Thoracic aorta (tissue), 2 donors: Measurements from ENCODE around the gene PTCD1. TPM values are rescaled to one million over a fixed set of nuclear protein-coding genes. Genes with fewer than 3 reads are reported as not detected.

Experiments used
- ATAC-seq: fragments of 150-250 bp; one replicate; pipeline ENCODE4 v1.8.0; 2017; ENCODE audit warnings: low read depth; ENCODE audit not compliant: insufficient number of reproducible peaks, low FRiP score
- DNase-seq: peaks from one replicate; pipeline ENCODE4 v3.0.0-alpha.2; 2020; ENCODE audit warnings: low spot score
- H3K27ac ChIP-seq, 2 donors: fragments of 200-600 bp; sonication (generic); 1 replicate in 1 of 2; 2 replicates in 1 of 2; pipeline ENCODE4 v1.5.1; 2016; ENCODE audit warnings: mild to moderate bottlenecking in 2 of 2, moderate library complexity in 2 of 2
- H3K27me3 ChIP-seq: fragments of 200-600 bp; sonication (generic); replicated peaks from 2 replicates; pipeline ENCODE4 v1.6.0; 2016; ENCODE audit warnings: mild to moderate bottlenecking; ENCODE audit not compliant: insufficient read depth
- H3K36me3 ChIP-seq: fragments of 200-600 bp; sonication (generic); one replicate; pipeline ENCODE4 v1.5.1; 2016
- H3K4me1 ChIP-seq, 2 donors: fragments of 200-600 bp; sonication (generic); 1 replicate in 1 of 2; 2 replicates in 1 of 2; pipeline versions ENCODE4 v1.5.1 to v1.6.0; 2016; ENCODE audit warnings: low read depth in 2 of 2, mild to moderate bottlenecking in 1 of 2; ENCODE audit not compliant: control insufficient read depth in 1 of 2
- H3K4me3 ChIP-seq: fragments of 200-600 bp; sonication (generic); 2 replicates; pipeline ENCODE4 v1.5.1; 2016; ENCODE audit warnings: mild to moderate bottlenecking
- H3K9me3 ChIP-seq: fragments of 200-600 bp; sonication (generic); 2 replicates; pipeline ENCODE4 v1.5.1; 2016
- CTCF ChIP-seq: fragments of 200-600 bp; sonication (generic); IDR thresholded peaks from one replicate; pipeline ENCODE4 v1.5.1; 2019; ENCODE audit warnings: antibody characterized with exemption
- total RNA-seq, 2 donors: library from RNA; depleted of rRNA; stranded (reverse); fragments of >200 nt; gene quantifications; one replicate each; pipeline versions ENCODE4 v1.1.0 to v1.2.3, GENCODE V29; 2016

Gene PTCD1
- total RNA-seq, 2 donors from 2014 or later, result 5.1 to 23.7 TPM

GRCh38 chr7:99393355-99394187, 45.0 kb downstream of the PTCD1 start:
- H3K36me3 ChIP-seq, result peaks cover 57% of the 10 kb centered on the region

GRCh38 chr7:99392659-99393354, 45.8 kb downstream of the PTCD1 start:
- ATAC-seq (no peak), DNase-seq (no peak)
- peaks cover 9 to 18% of the 10 kb centered on the region in 2 donors for H3K4me1 ChIP-seq
- H3K4me3 ChIP-seq, result peak overlapping the region; percentile 75
- H3K27ac ChIP-seq, result peak overlapping the region; percentile 56 to 65
- no peak for TF ChIP-seq CTCF
- H3K36me3 ChIP-seq, result peaks cover 57% of the 10 kb centered on the region
- H3K27me3 ChIP-seq, result no peaks in the 10 kb centered on the region
- H3K9me3 ChIP-seq, result no peaks in the 10 kb centered on the region

More at GRCh38 chr7:99393355-99394187, 45.0 kb downstream of the PTCD1 start:
- no peak for TF ChIP-seq CTCF
- Histone ChIP-seq H3K27me3 (no peaks in the 10 kb centered on the region), H3K27ac (peak overlapping the region; percentile 56 to 65), H3K9me3 (no peaks in the 10 kb centered on the region), H3K4me1 (peaks cover 9 to 18% of the 10 kb centered on the region in 2 donors), H3K4me3 (peak overlapping the region; percentile 75)
- DNase-seq, result no peak
- ATAC-seq, result no peak

DNA sequence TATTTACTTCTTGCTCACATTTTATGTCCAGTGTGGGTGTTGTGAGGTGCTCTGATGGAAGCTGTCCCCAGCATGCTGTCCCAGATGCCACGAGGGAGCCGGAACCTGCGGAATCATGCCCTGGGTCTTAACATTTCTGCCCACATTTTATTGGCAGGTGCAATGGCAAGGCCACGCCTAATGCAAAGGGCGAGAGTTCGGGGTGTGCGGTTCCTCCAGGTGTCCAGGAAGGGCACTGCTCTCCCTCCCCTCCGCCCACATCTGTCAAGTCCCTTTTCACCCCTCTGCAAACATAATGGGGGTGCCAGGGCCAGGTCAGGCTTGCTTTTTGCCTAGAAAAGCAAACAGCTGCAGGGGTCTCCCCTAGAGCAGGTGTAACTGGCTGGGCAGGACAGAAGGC, 46.6 kb downstream of the PTCD1 start:
- ATAC-seq (no peak), DNase-seq (no peak)
- TF ChIP-seq CTCF, result no peak
- peak overlapping the region; percentile 56 to 65 for H3K27ac ChIP-seq
- H3K9me3 ChIP-seq, result no peaks in the 10 kb centered on the region
- H3K4me3 ChIP-seq, result peak overlapping the region; percentile 75
- peaks cover 53% of the 10 kb centered on the region for H3K36me3 ChIP-seq
- peaks cover 9 to 18% of the 10 kb centered on the region in 2 donors for H3K4me1 ChIP-seq
- no peaks in the 10 kb centered on the region for H3K27me3 ChIP-seq

- ATAC-seq (no peak), DNase-seq (no peak)
- Histone ChIP-seq H3K27me3 (no peaks in the 10 kb centered on the region), H3K27ac (no peak overlapping the region), H3K4me1 (peaks cover 9 to 18% of the 10 kb centered on the region in 2 donors), H3K4me3 (no peak overlapping the region), H3K36me3 (peaks cover 53% of the 10 kb centered on the region), H3K9me3 (no peaks in the 10 kb centered on the region)
- TF ChIP-seq CTCF, result no peak
These were observed 47.5 kb downstream of the PTCD1 start for GRCh38 chr7:99390941-99391602.

- no peaks in the 10 kb centered on the region for H3K27me3 ChIP-seq
- no peak for TF ChIP-seq CTCF
- no peak for DNase-seq
- no peak overlapping the region for H3K27ac ChIP-seq
- peaks cover 53% of the 10 kb centered on the region for H3K36me3 ChIP-seq
- no peak overlapping the region for H3K4me3 ChIP-seq
- ATAC-seq, result no peak
- peaks cover 9 to 18% of the 10 kb centered on the region in 2 donors for H3K4me1 ChIP-seq
- H3K9me3 ChIP-seq, result no peaks in the 10 kb centered on the region
These were observed 48.8 kb downstream of the PTCD1 start for GRCh38 chr7:99389772-99390171.
